HG03432 (cell line): ENCODE data around the gene PLEKHN1.
"Not testable (repeated sequence)": the region's sequence is repeated elsewhere in the genome, so short reads cannot be mapped to it uniquely, and the experiment has no call there.

Source experiments
- ATAC-seq: cut with Tn5 transposase; IDR thresholded peaks from one replicate; pipeline ENCODE4 v1.9.1; 2021; ENCODE audit warnings: mild to moderate bottlenecking, moderate library complexity; ENCODE audit not compliant: unreplicated experiment

PLEKHN1 gene

GRCh38 chr1:941588-942383 is 24.5 kb upstream of the PLEKHN1 start:
- no peak for ATAC-seq

GRCh38 chr1:942411-942821 is 23.9 kb upstream of the PLEKHN1 start:
- ATAC-seq = no peak

- ATAC-seq = no peak
Observed at GRCh38 chr1:942864-943533, 23.3 kb upstream of the PLEKHN1 start.

- ATAC-seq = no peak
Observed at GRCh38 chr1:943545-944340, 22.5 kb upstream of the PLEKHN1 start.

GRCh38 chr1:944341-945325 is 21.6 kb upstream of the PLEKHN1 start:
- no peak for ATAC-seq

GRCh38 chr1:945688-946556 is 20.4 kb upstream of the PLEKHN1 start:
- ATAC-seq = no peak

GRCh38 chr1:946811-947210 is 19.5 kb upstream of the PLEKHN1 start:
- ATAC-seq = not testable (repeated sequence)

- ATAC-seq = no peak
Observed at GRCh38 chr1:947958-948357, 18.3 kb upstream of the PLEKHN1 start.

- ATAC-seq = no peak
Observed at GRCh38 chr1:950268-950667, 16.0 kb upstream of the PLEKHN1 start.

- ATAC-seq = no peak
Observed at GRCh38 chr1:950881-951280, 15.4 kb upstream of the PLEKHN1 start.

- no peak for ATAC-seq
Observed at GRCh38 chr1:951364-951763, 14.9 kb upstream of the PLEKHN1 start.

- no peak for ATAC-seq
Observed at GRCh38 chr1:952201-952600, 14.1 kb upstream of the PLEKHN1 start.

GRCh38 chr1:952603-953002 is 13.7 kb upstream of the PLEKHN1 start:
- ATAC-seq = no peak

GRCh38 chr1:953524-954320 is 12.6 kb upstream of the PLEKHN1 start:
- ATAC-seq = no peak

GRCh38 chr1:954927-955326 is 11.4 kb upstream of the PLEKHN1 start:
- no peak for ATAC-seq

GRCh38 chr1:955474-955873 is 10.8 kb upstream of the PLEKHN1 start:
- ATAC-seq = no peak

GRCh38 chr1:956636-957035 is 9.6 kb upstream of the PLEKHN1 start:
- ATAC-seq = no peak

- peak; percentile 64 for ATAC-seq
Observed at GRCh38 chr1:958823-959730, 7.2 kb upstream of the PLEKHN1 start, which contains the start of gene NOC2L. TSS of gene NOC2L (minus strand) at chr1:959256. CDS start at chr1:959240, 16 bp downstream.
